ENCODE data around the gene GLP2R.

The GLP2R gene

DNA sequence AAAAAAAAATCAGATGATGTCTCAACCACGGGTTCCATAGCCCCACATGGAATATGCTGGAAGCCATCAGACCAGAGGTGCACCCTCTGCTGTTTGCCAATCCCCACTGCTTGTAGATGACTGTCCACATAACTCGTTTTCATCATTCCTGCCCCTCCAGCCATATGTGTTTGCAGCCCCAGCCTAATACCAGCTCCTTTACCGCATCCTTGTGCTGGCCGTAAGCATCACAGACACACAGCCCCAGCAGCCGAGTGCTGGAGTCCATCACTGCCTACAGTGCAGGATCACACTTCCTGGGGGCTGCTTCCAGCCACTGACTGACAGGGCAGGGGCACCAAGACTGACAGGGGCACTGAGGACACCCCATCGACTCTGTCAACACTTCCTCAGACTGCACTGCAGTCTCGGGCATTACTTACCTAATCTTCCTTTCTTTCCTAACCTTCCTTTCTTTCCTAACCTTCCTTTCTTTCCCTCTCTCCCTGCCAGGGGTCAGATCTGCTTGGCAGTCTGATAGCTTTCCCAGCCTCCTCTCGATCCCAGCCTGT, 74.4 kb downstream of the GLP2R start:
- H3K27ac ChIP-seq (replicated peaks), result no peak overlapping the region
- no peak for DNase-seq (ENCODE audit: low read depth in 1 of 2, low spot score in 1 of 2)
- H3K27me3 ChIP-seq (ENCODE audit: insufficient read depth, poor library complexity, severe bottlenecking), result no peaks in the 10 kb centered on the region
- H3K4me3 ChIP-seq (replicated peaks; ENCODE audit: insufficient read depth, low read length), result no peak overlapping the region
- TF ChIP-seq, protein P1, sequence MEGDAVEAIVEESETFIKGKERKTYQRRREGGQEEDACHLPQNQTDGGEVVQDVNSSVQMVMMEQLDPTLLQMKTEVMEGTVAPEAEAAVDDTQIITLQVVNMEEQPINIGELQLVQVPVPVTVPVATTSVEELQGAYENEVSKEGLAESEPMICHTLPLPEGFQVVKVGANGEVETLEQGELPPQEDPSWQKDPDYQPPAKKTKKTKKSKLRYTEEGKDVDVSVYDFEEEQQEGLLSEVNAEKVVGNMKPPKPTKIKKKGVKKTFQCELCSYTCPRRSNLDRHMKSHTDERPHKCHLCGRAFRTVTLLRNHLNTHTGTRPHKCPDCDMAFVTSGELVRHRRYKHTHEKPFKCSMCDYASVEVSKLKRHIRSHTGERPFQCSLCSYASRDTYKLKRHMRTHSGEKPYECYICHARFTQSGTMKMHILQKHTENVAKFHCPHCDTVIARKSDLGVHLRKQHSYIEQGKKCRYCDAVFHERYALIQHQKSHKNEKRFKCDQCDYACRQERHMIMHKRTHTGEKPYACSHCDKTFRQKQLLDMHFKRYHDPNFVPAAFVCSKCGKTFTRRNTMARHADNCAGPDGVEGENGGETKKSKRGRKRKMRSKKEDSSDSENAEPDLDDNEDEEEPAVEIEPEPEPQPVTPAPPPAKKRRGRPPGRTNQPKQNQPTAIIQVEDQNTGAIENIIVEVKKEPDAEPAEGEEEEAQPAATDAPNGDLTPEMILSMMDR (IDR thresholded peaks at IDR 0.05; ENCODE audit: insufficient read depth, low read length), result no peak
- TF ChIP-seq POLR2AphosphoS5 (IDR thresholded peaks at IDR 0.05; ENCODE audit: low read depth) (no peak), REST (IDR thresholded peaks at IDR 0.05; ENCODE audit: insufficient replicate concordance, low read depth) (no peak), GABPA (IDR thresholded peaks at IDR 0.05; ENCODE audit: low read depth) (no peak), SPI1 (IDR thresholded peaks at IDR 0.05; ENCODE audit: borderline replicate concordance, low read depth) (no peak)

DNA sequence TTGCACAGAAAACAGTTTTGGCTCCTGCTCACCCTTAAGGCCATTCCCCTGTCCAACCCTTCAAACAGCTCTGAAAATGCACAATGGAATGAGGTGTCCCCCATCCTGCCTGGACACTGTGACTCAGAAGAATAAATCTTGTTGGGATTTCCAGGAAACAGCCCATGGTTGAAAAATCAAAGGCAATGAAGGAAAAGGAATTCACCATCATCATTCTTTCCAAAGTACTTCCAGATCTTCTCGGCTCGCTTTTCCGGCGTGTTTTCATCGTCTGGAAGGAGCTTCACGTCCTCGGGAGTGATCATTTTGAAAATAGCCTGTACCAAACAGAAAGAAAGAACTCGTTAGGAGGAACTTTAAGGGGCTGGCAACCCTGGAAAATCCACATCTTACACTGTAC, 75.1 kb downstream of the GLP2R start:
- TF ChIP-seq, protein P1 (IDR thresholded peaks at IDR 0.05; ENCODE audit: insufficient read depth, low read length), result no peak
- TF ChIP-seq POLR2AphosphoS5 (IDR thresholded peaks at IDR 0.05; ENCODE audit: low read depth) (no peak), SPI1 (IDR thresholded peaks at IDR 0.05; ENCODE audit: borderline replicate concordance, low read depth) (no peak), GABPA (IDR thresholded peaks at IDR 0.05; ENCODE audit: low read depth) (no peak), REST (IDR thresholded peaks at IDR 0.05; ENCODE audit: insufficient replicate concordance, low read depth) (no peak)
- Histone ChIP-seq H3K27ac (replicated peaks) (no peak overlapping the region), H3K27me3 (ENCODE audit: insufficient read depth, poor library complexity, severe bottlenecking) (no peaks in the 10 kb centered on the region), H3K4me3 (replicated peaks; ENCODE audit: insufficient read depth, low read length) (no peak overlapping the region)
- DNase-seq (ENCODE audit: low read depth in 1 of 2, low spot score in 1 of 2), result no peak

GRCh38 chr17:9902120-9902519, 76.4 kb downstream of the GLP2R start:
- DNase-seq (ENCODE audit: low read depth in 1 of 2, low spot score in 1 of 2), result no peak
- TF ChIP-seq REST (IDR thresholded peaks at IDR 0.05; ENCODE audit: insufficient replicate concordance, low read depth), result no peak
- TF ChIP-seq, protein P1 (IDR thresholded peaks at IDR 0.05; ENCODE audit: insufficient read depth, low read length), result no peak
- no peak for TF ChIP-seq GABPA (IDR thresholded peaks at IDR 0.05; ENCODE audit: low read depth)
- TF ChIP-seq SPI1 (IDR thresholded peaks at IDR 0.05; ENCODE audit: borderline replicate concordance, low read depth), result no peak
- no peak for TF ChIP-seq POLR2AphosphoS5 (IDR thresholded peaks at IDR 0.05; ENCODE audit: low read depth)
- H3K4me3 ChIP-seq (replicated peaks; ENCODE audit: insufficient read depth, low read length), result no peak overlapping the region
- no peaks in the 10 kb centered on the region for H3K27me3 ChIP-seq (ENCODE audit: insufficient read depth, poor library complexity, severe bottlenecking)
- no peak overlapping the region for H3K27ac ChIP-seq (replicated peaks)
